GM12892 (cell line): Measurements from ENCODE around the gene TFPI2.

Experiments
- POLR2A ChIP-seq: IDR thresholded peaks from 2 replicates; pipeline ENCODE4 v1.6.1; 2011; ENCODE audit warnings: low read depth, low read length, control low read depth
- POLR2AphosphoS5 ChIP-seq: IDR thresholded peaks from 2 replicates; pipeline ENCODE4 v1.6.1; 2011; ENCODE audit warnings: low read depth, low read length, control low read depth

DNA sequence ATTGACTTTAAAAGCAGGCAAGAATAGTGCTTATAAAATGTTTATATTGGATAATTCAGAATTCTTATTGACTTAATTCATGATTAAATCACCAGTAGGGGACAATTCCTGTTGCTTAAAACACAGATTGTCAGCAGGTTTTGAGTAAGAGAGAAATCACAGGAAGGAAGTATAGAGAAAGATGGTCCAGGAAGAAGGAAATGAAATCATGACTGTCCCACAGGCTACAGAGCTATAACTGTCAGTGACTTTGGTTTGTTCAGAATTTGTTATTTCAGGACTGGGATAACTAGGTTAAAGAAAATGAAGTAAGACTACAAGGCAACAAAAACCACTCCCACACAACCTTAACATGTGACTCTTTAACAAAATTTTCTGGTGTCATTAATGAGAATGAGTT lies 22.6 kb upstream of the TFPI2 start:
- TF ChIP-seq POLR2A: no peak
- no peak for TF ChIP-seq POLR2AphosphoS5
